CD14-positive monocyte (primary cell): ENCODE measurements around the gene CPAMD8. TPM values are rescaled to one million over a fixed set of nuclear protein-coding genes. Genes with fewer than 3 reads are reported as not detected.

Experiments
- DNase-seq, 3 donors: peaks; one replicate each; pipeline ENCODE4 v3.0.0-alpha.2; 2011 to 2022
- H2AFZ ChIP-seq: 2 replicates; pipeline ENCODE4 v1.6.0; 2012; ENCODE audit warnings: mild to moderate bottlenecking, low read depth, low read length, inconsistent platforms; ENCODE audit not compliant: insufficient read depth, poor library complexity, severe bottlenecking
- H3K27ac ChIP-seq, 2 donors: 1 replicate in 1 of 2; 2 replicates in 1 of 2; pipeline ENCODE4 v1.5.1; 2012 to 2013; ENCODE audit warnings: low read length in 2 of 2, control low read depth in 1 of 2, inconsistent platforms in 1 of 2, low read depth in 1 of 2, mild to moderate bottlenecking in 1 of 2
- H3K27me3 ChIP-seq, 2 donors: one replicate each; pipeline versions ENCODE4 v1.6.0 to v1.6.1; 2011 to 2013; ENCODE audit warnings: low read length in 2 of 2; ENCODE audit not compliant: control insufficient read depth in 2 of 2, insufficient read depth in 2 of 2
- H3K36me3 ChIP-seq, 2 donors: replicated peaks in 1 of 2; 1 replicate in 1 of 2; 2 replicates in 1 of 2; pipeline versions ENCODE4 v1.5.1 to v1.6.1; 2012 to 2013; ENCODE audit warnings: low read length in 2 of 2, control low read depth in 1 of 2, inconsistent platforms in 1 of 2, mild to moderate bottlenecking in 1 of 2; ENCODE audit not compliant: insufficient read depth in 2 of 2, control insufficient read depth in 1 of 2
- H3K4me1 ChIP-seq, 2 donors: 1 replicate in 1 of 2; 2 replicates in 1 of 2; pipeline versions ENCODE4 v1.5.1 to v1.6.1; 2012 to 2013; ENCODE audit warnings: low read length in 2 of 2, control low read depth in 1 of 2, inconsistent platforms in 1 of 2, mild to moderate bottlenecking in 1 of 2, moderate library complexity in 1 of 2; ENCODE audit not compliant: insufficient read depth in 2 of 2, control insufficient read depth in 1 of 2
- H3K4me2 ChIP-seq: replicated peaks from 2 replicates; pipeline ENCODE3; 2012; ENCODE audit warnings: low read length, moderate library complexity, mild to moderate bottlenecking; ENCODE audit not compliant: poor library complexity, severe bottlenecking; ENCODE audit errors: extremely low read depth
- H3K4me3 ChIP-seq, 3 experiments: fragments of 200-600 bp in 1 of 3; sonication (generic) in 1 of 3; replicated peaks in 1 of 3; 1 replicate in 2 of 3; 2 replicates in 1 of 3; pipeline ENCODE4 v1.5.1; 2011 to 2013; ENCODE audit warnings: low read length in 3 of 3, mild to moderate bottlenecking in 3 of 3, control low read depth in 2 of 3, low read depth in 2 of 3, inconsistent platforms in 1 of 3, moderate library complexity in 1 of 3
- H3K79me2 ChIP-seq: 2 replicates; pipeline ENCODE4 v1.6.0; 2012; ENCODE audit warnings: mild to moderate bottlenecking, control low read depth, inconsistent platforms, low read length, moderate library complexity; ENCODE audit not compliant: insufficient read depth
- H3K9ac ChIP-seq: 2 replicates; pipeline ENCODE4 v1.6.0; 2017; ENCODE audit warnings: low read length, mild to moderate bottlenecking; ENCODE audit not compliant: insufficient read depth, poor library complexity, severe bottlenecking
- H3K9me3 ChIP-seq, 2 donors: replicated peaks in 1 of 2; 1 replicate in 1 of 2; 2 replicates in 1 of 2; pipeline versions ENCODE4 v1.5.1 to v1.6.1; 2012 to 2013; ENCODE audit warnings: low read length in 2 of 2, control low read depth in 1 of 2; ENCODE audit not compliant: control insufficient read depth in 1 of 2, insufficient read depth in 1 of 2
- H4K20me1 ChIP-seq: 2 replicates; pipeline ENCODE4 v1.6.0; 2012; ENCODE audit warnings: mild to moderate bottlenecking, low read length, control low read depth, moderate library complexity; ENCODE audit not compliant: insufficient read depth
- H3K27ac Mint-ChIP-seq, 7 donors: one replicate each; pipeline ENCODE4 v1.8.0; 2020; ENCODE audit warnings: mild to moderate bottlenecking in 7 of 7, mixed read lengths in 7 of 7, moderate library complexity in 6 of 7, inconsistent platforms in 2 of 7
- H3K27me3 Mint-ChIP-seq, 3 donors: one replicate each; pipeline ENCODE4 v1.8.0; 2021 to 2022; ENCODE audit warnings: low read depth in 3 of 3, mild to moderate bottlenecking in 3 of 3, mixed read lengths in 3 of 3, moderate library complexity in 3 of 3, inconsistent platforms in 1 of 3
- H3K36me3 Mint-ChIP-seq, 2 donors: one replicate each; pipeline ENCODE4 v1.8.0; 2020; ENCODE audit warnings: mixed read lengths in 2 of 2, inconsistent platforms in 1 of 2, mild to moderate bottlenecking in 1 of 2
- H3K4me1 Mint-ChIP-seq: one replicate; pipeline ENCODE4 v1.8.0; 2020; ENCODE audit warnings: mild to moderate bottlenecking, mixed read lengths
- H3K4me3 Mint-ChIP-seq, 2 donors: one replicate each; pipeline ENCODE4 v1.8.0; 2020; ENCODE audit warnings: mild to moderate bottlenecking in 2 of 2, mixed read lengths in 2 of 2, moderate library complexity in 1 of 2
- H3K9me3 Mint-ChIP-seq, 7 donors: one replicate each; pipeline ENCODE4 v1.8.0; 2020 to 2022; ENCODE audit warnings: mixed read lengths in 7 of 7, mild to moderate bottlenecking in 6 of 7, moderate library complexity in 6 of 7, inconsistent platforms in 2 of 7
- WGBS: methylation state at CpG from one replicate; pipeline ENCODE4 v1.1.5; 2013; ENCODE audit warnings: missing lambda C conversion rate; ENCODE audit not compliant: insufficient coverage; 5-methylcytosine and 5-hydroxymethylcytosine counted together
- intact Hi-C, 2 donors: fragments of 100-400 bp; cut with micrococcal nuclease; formaldehyde crosslinking; loops; one replicate each; pipeline versions ENCODE4 v1.15.0 to v1.15.1; 2023
- polyA plus RNA-seq, 3 donors: library from polyadenylated mRNA; depleted of rRNA in 1 of 3; unstranded in 2 of 3; stranded (reverse) in 1 of 3; fragments of 300-500 nt in 2 of 3; fragments of >200 nt in 1 of 3; fragmentation: Illumina TruSeq in 2 of 3; gene quantifications; 1 replicate in 2 of 3; 2 replicates in 1 of 3; pipeline ENCODE4 v1.2.3, GENCODE V29; 2012 to 2021
- TF ChIP-seq, protein P1 (sequence below): fragments of 200-600 bp; IDR thresholded peaks from one replicate; pipeline ENCODE4 v1.8.0; 2022; ENCODE audit warnings: antibody characterized with exemption, mild to moderate bottlenecking

The CPAMD8 gene
- polyA plus RNA-seq, 3 donors = 5.1 to 53.4 (median 5.4) TPM

GRCh38 chr19:16849168-16849567 is 177.4 kb downstream of the CPAMD8 start:
- Histone ChIP-seq H3K79me2 (no peaks in the 10 kb centered on the region), H3K4me3 (no peak overlapping the region), H3K4me2 (no peak overlapping the region), H2AFZ (no peak overlapping the region), H3K36me3 (peaks cover 90 to 99% of the 10 kb centered on the region in 2 donors), H3K9me3 (no peaks in the 10 kb centered on the region), H3K27ac (no peak overlapping the region), H3K4me1 (peaks cover 17 to 18% of the 10 kb centered on the region in 2 donors), H3K27me3 (no peaks in the 10 kb centered on the region), H3K9ac (no peak overlapping the region), H4K20me1 (peaks cover 52% of the 10 kb centered on the region)
- TF ChIP-seq, protein P1, sequence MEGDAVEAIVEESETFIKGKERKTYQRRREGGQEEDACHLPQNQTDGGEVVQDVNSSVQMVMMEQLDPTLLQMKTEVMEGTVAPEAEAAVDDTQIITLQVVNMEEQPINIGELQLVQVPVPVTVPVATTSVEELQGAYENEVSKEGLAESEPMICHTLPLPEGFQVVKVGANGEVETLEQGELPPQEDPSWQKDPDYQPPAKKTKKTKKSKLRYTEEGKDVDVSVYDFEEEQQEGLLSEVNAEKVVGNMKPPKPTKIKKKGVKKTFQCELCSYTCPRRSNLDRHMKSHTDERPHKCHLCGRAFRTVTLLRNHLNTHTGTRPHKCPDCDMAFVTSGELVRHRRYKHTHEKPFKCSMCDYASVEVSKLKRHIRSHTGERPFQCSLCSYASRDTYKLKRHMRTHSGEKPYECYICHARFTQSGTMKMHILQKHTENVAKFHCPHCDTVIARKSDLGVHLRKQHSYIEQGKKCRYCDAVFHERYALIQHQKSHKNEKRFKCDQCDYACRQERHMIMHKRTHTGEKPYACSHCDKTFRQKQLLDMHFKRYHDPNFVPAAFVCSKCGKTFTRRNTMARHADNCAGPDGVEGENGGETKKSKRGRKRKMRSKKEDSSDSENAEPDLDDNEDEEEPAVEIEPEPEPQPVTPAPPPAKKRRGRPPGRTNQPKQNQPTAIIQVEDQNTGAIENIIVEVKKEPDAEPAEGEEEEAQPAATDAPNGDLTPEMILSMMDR = no peak
- intact Hi-C loops = no loop called here
- WGBS = no CpG with 5 or more reads among the region's 1 CpG
- Mint-ChIP-seq H3K4me1 (peaks cover 19% of the 10 kb centered on the region), H3K4me3 (no peak overlapping the region), H3K27me3 (peaks cover 0 to 2% (median 1%) of the 10 kb centered on the region in 3 donors), H3K9me3 (peaks cover 0 to 3% (median 0%) of the 10 kb centered on the region in 7 donors), H3K27ac (no peak overlapping the region), H3K36me3 (peaks cover 94 to 98% of the 10 kb centered on the region in 2 donors)
- DNase-seq = no peak

DNA sequence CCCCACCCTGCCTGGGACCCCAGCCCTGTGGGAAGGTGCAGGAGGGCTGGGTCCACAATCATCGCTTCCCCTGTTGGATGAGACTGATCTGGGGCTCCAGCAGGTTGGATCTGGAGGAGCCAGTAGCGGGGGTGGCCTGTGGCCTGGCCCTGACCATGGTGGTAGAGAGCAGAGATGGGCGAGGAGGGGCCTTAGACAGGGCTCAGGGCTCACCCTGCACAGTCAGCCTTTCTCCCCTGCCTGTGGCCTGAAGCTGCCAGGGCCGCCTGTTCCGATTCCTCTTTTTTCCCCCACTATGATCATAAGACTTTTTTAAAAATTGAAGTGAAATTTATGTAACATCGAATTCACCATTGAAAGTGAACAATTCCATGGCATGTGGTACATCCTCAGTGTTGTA is 179.2 kb downstream of the CPAMD8 start:
- no peak overlapping the region for H3K4me2 ChIP-seq
- intact Hi-C loops = no loop called here
- peak overlapping the region; percentile 56 to 73 for H3K27ac ChIP-seq
- no peaks in the 10 kb centered on the region for H3K27me3 ChIP-seq
- 50% methylated on average over 2 of the region's 6 CpGs for WGBS
- peak overlapping the region in 1 of 2 donors; percentile 53 for H3K4me3 Mint-ChIP-seq
- H3K4me1 Mint-ChIP-seq = peaks cover 19% of the 10 kb centered on the region
- no peak overlapping the region for H2AFZ ChIP-seq
- DNase-seq = peak; percentile 10 to 27 (median 23)
- H3K79me2 ChIP-seq = peaks cover 6% of the 10 kb centered on the region
- H3K9me3 Mint-ChIP-seq = peaks cover 0 to 3% (median 0%) of the 10 kb centered on the region in 7 donors
- H4K20me1 ChIP-seq = peaks cover 49% of the 10 kb centered on the region
- peaks cover 0 to 2% (median 1%) of the 10 kb centered on the region in 3 donors for H3K27me3 Mint-ChIP-seq
- TF ChIP-seq, protein P1 = no peak
- H3K9ac ChIP-seq = peak overlapping the region; percentile 19
- H3K27ac Mint-ChIP-seq = peak overlapping the region; percentile 72 to 89 (median 81)
- H3K9me3 ChIP-seq = no peaks in the 10 kb centered on the region
- H3K4me3 ChIP-seq = no peak overlapping the region
- H3K4me1 ChIP-seq = peaks cover 17 to 18% of the 10 kb centered on the region in 2 donors
- peaks cover 94 to 98% of the 10 kb centered on the region in 2 donors for H3K36me3 Mint-ChIP-seq
- H3K36me3 ChIP-seq = peaks cover 89 to 99% of the 10 kb centered on the region in 2 donors
